KMS-11 (cell line): ENCODE data around the gene ABHD12.

Experiments
- H2AFZ ChIP-seq: fragments of 200-600 bp; sonication (generic); 2 replicates; pipeline ENCODE4 v1.6.1; 2016; ENCODE audit warnings: antibody characterized with exemption, mixed run types, low read depth
- H3K27ac ChIP-seq: fragments of 200-600 bp; sonication (generic); 2 replicates; pipeline ENCODE4 v1.6.1; 2016; ENCODE audit warnings: mild to moderate bottlenecking, mixed run types
- H3K27me3 ChIP-seq: fragments of 200-600 bp; sonication (generic); 2 replicates; pipeline ENCODE4 v1.6.1; 2017; ENCODE audit warnings: mild to moderate bottlenecking, low read depth, mixed run types, moderate library complexity; ENCODE audit not compliant: insufficient read depth
- H3K36me3 ChIP-seq: fragments of 200-600 bp; sonication (generic); 2 replicates; pipeline ENCODE4 v1.6.1; 2017; ENCODE audit warnings: mild to moderate bottlenecking, mixed run types; ENCODE audit not compliant: insufficient read depth
- H3K4me1 ChIP-seq: fragments of 200-600 bp; sonication (generic); 2 replicates; pipeline ENCODE4 v1.6.1; 2016; ENCODE audit warnings: mild to moderate bottlenecking, low read depth, mixed run types; ENCODE audit not compliant: poor library complexity, severe bottlenecking
- H3K4me2 ChIP-seq: fragments of 200-600 bp; sonication (generic); 2 replicates; pipeline ENCODE4 v1.7.0; 2016; ENCODE audit warnings: mild to moderate bottlenecking, mixed run types
- H3K4me3 ChIP-seq: fragments of 200-600 bp; sonication (generic); IDR thresholded peaks from 2 replicates; pipeline ENCODE4 v1.6.1; 2017; ENCODE audit warnings: low read depth, low read length, mixed read lengths; ENCODE audit not compliant: insufficient read depth
- H3K79me2 ChIP-seq: fragments of 200-600 bp; sonication (generic); 2 replicates; pipeline ENCODE4 v1.6.1; 2016; ENCODE audit warnings: low read depth, mixed run types; ENCODE audit not compliant: insufficient read depth
- H3K9ac ChIP-seq: fragments of 200-600 bp; sonication (generic); 2 replicates; pipeline ENCODE4 v1.6.1; 2016; ENCODE audit warnings: mild to moderate bottlenecking, mixed run types
- H4K20me1 ChIP-seq: fragments of 200-600 bp; sonication (generic); 2 replicates; pipeline ENCODE4 v1.6.1; 2016; ENCODE audit warnings: mild to moderate bottlenecking, mixed run types; ENCODE audit not compliant: insufficient read depth
- TF ChIP-seq, protein P1 (sequence below): fragments of 200-600 bp; sonication (generic); conservative IDR thresholded peaks from 2 replicates; pipeline ENCODE4 v1.6.1; 2017; ENCODE audit warnings: low read depth, mild to moderate bottlenecking, antibody characterized with exemption, low read length, moderate library complexity, mixed read lengths

Gene ABHD12

GRCh38 chr20:25398376-25399036 is 7.9 kb upstream of the ABHD12 start:
- Histone ChIP-seq H3K27me3 (no peaks in the 10 kb centered on the region), H3K9ac (no peak overlapping the region), H3K36me3 (no peaks in the 10 kb centered on the region), H3K4me1 (peaks cover 24% of the 10 kb centered on the region), H3K4me2 (peak overlapping the region; percentile 8; the same call in 1 of the 2 replicates), H3K27ac (no peak overlapping the region), H3K4me3 (no peak overlapping the region), H4K20me1 (no peaks in the 10 kb centered on the region), H2AFZ (no peak overlapping the region), H3K79me2 (no peaks in the 10 kb centered on the region)
- TF ChIP-seq, protein P1, sequence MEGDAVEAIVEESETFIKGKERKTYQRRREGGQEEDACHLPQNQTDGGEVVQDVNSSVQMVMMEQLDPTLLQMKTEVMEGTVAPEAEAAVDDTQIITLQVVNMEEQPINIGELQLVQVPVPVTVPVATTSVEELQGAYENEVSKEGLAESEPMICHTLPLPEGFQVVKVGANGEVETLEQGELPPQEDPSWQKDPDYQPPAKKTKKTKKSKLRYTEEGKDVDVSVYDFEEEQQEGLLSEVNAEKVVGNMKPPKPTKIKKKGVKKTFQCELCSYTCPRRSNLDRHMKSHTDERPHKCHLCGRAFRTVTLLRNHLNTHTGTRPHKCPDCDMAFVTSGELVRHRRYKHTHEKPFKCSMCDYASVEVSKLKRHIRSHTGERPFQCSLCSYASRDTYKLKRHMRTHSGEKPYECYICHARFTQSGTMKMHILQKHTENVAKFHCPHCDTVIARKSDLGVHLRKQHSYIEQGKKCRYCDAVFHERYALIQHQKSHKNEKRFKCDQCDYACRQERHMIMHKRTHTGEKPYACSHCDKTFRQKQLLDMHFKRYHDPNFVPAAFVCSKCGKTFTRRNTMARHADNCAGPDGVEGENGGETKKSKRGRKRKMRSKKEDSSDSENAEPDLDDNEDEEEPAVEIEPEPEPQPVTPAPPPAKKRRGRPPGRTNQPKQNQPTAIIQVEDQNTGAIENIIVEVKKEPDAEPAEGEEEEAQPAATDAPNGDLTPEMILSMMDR: no peak

DNA sequence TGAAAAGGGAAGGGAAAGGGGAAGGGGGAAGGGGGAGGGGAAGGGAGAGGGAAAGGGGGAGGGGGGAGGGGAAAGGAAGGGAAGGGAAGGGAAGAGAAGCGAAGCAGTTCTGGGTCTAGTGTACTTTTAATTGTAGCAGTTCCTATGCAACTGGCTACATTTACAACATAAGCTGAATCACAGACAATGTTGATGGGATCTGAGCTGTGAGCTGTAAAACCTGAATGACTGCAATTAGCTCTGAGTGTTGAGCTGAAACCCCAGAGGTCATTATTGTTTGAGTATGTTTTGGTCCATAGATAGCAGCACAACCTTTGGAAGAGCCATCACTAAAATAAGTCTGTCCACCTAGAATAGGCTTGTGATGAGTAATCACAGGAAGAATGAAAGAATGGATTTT is 7.2 kb upstream of the ABHD12 start:
- Histone ChIP-seq H3K4me3 (no peak overlapping the region), H4K20me1 (no peaks in the 10 kb centered on the region), H3K4me2 (no peak overlapping the region), H3K4me1 (peaks cover 24% of the 10 kb centered on the region), H3K27ac (no peak overlapping the region), H3K36me3 (no peaks in the 10 kb centered on the region), H3K79me2 (no peaks in the 10 kb centered on the region), H3K27me3 (no peaks in the 10 kb centered on the region), H2AFZ (no peak overlapping the region), H3K9ac (no peak overlapping the region)
- TF ChIP-seq, protein P1: no peak

GRCh38 chr20:25397096-25397495 is 6.5 kb upstream of the ABHD12 start:
- TF ChIP-seq, protein P1: no peak
- H3K36me3 ChIP-seq: no peaks in the 10 kb centered on the region
- H4K20me1 ChIP-seq: no peaks in the 10 kb centered on the region
- no peak overlapping the region for H3K27ac ChIP-seq
- H3K27me3 ChIP-seq: no peaks in the 10 kb centered on the region
- no peak overlapping the region for H3K9ac ChIP-seq
- no peak overlapping the region for H2AFZ ChIP-seq
- H3K4me3 ChIP-seq: no peak overlapping the region
- peaks cover 24% of the 10 kb centered on the region for H3K4me1 ChIP-seq
- no peak overlapping the region for H3K4me2 ChIP-seq
- H3K79me2 ChIP-seq: no peaks in the 10 kb centered on the region

- H3K4me2 ChIP-seq: no peak overlapping the region
- no peak overlapping the region for H3K4me3 ChIP-seq
- peaks cover 2% of the 10 kb centered on the region; the same call in 1 of the 2 replicates for H3K79me2 ChIP-seq
These were observed 4.4 kb upstream of the ABHD12 start for GRCh38 chr20:25394996-25395395.

More at GRCh38 chr20:25394996-25395395, 4.4 kb upstream of the ABHD12 start:
- no peak overlapping the region for H3K9ac ChIP-seq
- no peak overlapping the region for H2AFZ ChIP-seq
- no peaks in the 10 kb centered on the region for H3K27me3 ChIP-seq
- H3K4me1 ChIP-seq: peaks cover 30% of the 10 kb centered on the region
- TF ChIP-seq, protein P1: no peak
- H3K27ac ChIP-seq: no peak overlapping the region
- H4K20me1 ChIP-seq: no peaks in the 10 kb centered on the region
- H3K36me3 ChIP-seq: no peaks in the 10 kb centered on the region
